NCI-H446 treated with DMSO at 0.1 percent for 48 hours (cell line): ENCODE data around the gene OGN.

ENCODE experiments used
- DNase-seq: peaks from one replicate; lab custom pipeline; 2025; lab: John Stamatoyannopoulos, UW

The OGN gene

DNA sequence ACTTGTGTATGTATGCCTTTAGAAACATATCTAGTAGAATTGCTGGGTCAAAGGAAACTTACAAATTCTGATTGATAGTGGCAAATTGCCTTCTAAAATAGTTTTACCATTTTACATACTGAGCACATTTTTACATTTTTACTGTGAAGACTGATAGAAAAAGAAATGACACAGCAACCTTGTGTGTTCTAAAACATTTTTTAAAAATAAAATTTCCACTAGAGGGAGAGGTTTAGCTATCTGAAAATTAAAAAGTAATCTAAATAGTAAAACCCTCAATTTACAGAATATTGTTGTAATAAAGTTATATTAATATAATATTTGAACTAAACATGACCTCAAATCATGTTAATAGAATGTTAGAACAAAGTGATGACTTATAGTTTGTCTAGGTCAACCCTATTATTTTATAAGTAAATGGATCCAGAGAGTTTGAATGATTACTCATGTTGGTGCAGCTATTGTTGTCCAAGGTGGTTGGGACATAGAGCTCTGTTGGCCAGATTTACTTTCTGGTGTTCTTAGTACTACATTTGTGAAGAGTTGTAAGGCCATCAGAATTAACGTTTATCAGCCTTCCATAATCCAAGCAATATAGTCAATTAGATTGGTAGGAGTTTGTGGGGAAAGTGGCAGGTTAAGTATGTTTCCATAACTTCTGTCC, 61.4 kb downstream of the OGN start:
- DNase-seq, result no peak

DNA sequence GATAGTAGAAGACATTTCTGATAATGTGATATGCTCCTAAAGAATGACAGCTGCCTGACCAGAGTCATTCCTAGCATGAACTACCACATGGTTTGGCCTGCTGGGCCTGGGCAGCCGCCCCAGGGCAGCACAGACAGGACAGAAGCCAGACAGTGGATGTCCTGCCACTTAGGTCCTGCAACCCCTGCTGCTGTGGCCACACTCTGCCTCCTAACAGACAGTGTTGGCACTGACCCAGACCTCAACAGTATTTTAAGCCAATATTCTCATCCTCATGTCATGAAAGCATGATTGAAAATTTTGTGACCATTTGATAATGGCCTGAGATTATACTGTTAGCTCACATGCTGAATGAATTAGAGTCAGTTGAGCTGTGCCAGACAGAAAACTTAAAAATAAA, 62.8 kb downstream of the OGN start:
- DNase-seq, result no peak

DNA sequence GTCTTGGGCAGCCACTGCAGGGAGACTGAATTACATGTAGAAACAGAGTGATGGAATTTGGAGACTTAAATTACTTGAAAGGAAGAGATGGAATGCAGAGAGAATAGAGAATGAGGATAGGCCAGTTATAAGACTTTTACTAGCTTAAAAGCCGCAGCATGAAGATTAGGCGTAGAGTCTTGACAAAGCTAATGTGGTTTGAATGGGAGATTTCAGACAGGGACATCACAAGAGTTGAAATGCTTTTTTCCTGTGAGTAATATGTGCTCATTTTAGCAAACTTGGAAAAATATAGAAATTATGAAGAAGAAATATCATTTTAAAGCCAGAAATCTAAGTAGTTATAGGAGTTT, 71.1 kb downstream of the OGN start:
- no peak for DNase-seq
